GM21381 (cell line): ENCODE results near the gene FAM200C.

Experiments
- ATAC-seq: cut with Tn5 transposase; IDR thresholded peaks from one replicate; pipeline ENCODE4 v1.9.1; 2021; ENCODE audit warnings: mild to moderate bottlenecking, moderate library complexity; ENCODE audit not compliant: unreplicated experiment

The FAM200C gene

DNA sequence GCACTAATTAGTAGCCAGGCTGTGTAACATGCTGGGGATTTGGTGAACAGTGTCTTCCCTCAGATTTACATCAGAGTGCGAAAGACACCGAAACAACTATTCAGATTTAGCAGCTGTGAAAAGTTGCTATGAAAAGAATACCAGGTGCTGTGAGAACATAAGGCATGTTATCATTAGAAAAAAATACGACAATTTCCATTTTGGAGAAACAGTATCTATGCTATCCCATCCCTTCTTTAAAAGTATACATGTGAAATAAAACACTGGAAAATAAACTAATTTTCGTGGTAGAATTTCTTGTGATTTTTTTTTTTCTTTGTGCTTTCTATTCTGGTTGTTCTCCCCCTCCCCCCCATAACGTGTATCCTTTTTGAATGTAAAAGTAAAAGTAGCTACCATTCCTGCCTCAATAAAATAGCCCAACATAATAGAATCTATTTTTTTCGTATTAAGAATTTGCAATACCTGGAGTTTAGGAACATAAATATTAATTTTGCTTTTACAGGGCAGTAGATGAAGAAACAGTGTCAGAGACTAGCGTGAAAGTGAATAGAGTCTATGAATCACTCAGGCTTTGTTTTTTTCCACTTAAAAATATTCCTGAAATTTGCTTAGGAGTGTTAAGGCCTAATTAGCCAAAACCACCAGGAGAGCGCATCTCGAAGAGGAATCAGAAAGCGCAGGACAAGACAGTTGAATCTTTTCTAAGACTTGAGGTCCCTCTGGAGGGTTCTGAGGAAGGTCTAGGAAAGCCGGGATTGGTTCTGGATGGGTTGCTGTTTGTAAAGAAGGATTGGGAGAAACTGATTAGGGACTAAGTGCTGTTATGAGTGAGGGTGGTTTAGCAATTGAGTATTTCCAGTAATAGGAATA, 19.8 kb upstream of the FAM200C start:
- peak; percentile 31 for ATAC-seq

DNA sequence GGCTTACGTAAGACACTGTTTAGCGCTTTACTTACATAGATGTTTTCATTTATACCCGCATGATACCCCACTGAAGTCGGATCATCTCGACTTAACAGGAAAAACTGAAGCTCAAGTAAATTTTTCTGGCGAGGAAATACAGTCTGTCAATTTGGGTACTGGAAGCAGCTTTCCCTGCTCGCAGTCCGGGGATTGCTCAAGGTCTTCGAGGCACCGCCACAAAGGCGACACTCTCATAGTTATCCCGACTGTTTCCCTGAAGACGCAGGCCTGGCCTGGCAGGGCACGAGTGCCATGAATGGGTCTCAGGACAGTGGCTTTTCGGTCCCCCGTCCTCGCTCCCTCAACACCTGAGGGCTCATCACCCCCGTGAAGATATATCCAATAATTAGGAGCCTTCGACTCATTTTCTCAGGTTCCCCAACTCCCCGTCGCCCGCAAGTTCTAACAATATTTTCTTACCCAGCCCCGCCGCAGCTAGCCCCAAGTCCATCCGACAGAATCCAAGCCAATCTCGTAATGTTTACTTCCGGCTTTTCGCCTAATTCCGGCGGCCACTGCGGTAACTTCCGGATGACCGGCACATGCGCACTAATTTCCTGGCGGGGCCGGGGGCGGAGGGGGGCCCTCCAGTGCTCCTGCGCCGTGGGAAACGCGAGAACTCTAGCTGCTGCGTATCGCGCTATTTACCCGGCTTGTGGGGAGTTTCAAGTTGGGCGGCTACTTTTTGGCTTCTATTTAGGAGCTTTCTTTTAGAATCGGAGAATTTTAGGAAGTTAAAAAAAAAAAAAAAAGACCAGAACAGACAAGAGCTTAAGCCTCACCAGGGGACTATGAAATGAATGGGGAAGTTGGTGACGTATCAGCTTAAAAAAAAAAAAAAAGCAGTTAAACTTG, 19.0 kb upstream of the FAM200C start, which contains the start of gene SLU7:
SLU7 (minus strand) TSS at position 521 of the 897 bp plus-strand sequence. CDS start 3,787 bp downstream, outside the sequence.
- ATAC-seq, result peak; percentile 68

DNA sequence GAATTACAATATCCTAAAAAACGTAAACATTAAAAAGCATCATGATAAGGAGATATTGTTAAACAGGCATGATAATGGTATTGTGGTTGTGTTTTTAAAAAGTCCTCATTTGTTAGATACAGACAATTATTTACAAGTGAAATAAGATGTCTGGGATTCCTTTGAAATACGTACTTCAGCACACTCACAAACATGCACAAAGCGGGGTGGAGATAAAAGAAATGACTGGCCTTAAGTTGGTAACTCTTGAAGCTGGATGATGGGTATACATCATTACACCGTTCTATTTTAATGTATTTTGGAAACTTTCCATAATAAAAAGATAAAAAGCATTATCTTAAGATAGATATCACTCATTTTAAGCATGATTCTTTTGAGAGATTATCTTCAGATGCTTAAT, 1.0 kb downstream of the FAM200C start:
- ATAC-seq, result no peak

DNA sequence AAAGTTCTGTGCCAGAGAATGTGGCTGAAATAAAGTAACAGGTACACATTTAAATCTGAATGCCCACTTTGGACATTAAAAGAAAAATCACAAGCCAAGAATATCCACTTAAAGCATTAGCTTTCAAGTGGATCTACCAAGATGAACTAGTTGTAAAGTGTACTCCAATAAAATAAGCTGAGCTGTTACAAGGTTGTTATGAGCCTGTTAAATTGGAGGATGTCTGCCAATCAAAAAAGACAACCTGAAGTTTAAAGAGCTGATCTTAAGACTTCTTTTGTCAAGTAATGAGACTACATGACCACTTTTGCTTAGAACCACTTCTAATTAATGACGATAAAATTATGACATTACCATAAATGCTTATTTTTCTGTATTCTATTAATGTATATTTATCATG, 2.4 kb downstream of the FAM200C start:
- ATAC-seq, result no peak

DNA sequence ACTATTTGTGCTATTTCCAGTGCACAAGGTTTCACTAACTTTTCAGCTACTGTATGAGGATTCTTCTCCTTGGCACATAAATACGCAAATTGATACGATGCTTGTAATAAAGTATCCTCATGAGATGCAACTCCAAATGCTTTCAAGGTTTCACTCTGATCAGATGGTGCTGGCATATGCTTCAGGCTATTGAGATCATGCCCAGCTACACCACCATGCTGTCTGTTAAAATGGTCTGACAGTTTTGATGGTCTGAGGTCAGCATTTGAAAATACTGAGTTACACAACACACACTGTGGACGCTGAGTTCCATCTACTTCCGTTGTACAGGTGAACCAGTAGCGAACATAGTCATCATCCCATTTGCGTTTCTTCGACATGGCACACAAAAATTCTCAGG, 4.7 kb downstream of the FAM200C start:
- no peak for ATAC-seq

DNA sequence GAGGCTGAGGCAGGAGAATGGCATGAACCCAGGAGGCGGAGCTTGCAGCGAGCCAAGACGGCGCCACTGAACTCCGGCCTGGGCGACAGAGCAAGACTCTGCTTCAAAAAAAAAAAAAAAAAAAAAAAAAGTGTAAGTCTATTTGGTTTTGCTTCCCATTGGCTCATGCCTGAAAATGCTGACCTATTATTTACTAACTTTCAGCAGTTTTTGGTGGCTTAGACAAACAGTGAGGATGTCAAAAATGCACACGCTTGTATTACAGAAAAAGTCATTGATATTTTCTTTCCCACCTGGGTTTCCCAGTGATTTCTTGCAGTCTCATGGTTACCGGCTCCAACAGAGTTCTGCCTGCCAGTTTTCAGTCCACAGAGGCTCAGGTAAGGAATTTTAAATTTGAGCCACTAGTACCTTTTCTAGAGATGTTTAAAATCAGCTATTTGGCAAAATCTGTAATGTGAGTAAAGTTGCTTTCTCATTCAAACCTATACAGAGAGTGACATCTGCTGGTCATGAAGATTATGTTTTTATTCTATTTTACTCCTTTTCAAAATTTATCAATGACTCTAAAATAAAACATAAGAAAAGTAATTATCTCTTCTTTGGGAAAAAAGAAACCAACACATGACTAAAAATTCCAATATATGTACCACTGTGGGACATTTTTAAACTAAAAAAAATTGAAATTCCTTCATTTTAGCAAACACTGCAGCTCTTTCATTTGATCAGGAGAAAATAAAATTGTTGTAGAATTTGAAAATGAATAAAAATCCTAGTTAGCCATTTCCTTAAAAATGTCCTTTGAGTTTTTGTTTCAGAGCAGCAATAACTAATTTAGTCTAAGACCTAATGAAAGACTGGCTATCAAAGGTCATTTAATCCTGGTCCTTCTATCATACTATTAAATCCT, 8.8 kb downstream of the FAM200C start:
- ATAC-seq, result no peak

DNA sequence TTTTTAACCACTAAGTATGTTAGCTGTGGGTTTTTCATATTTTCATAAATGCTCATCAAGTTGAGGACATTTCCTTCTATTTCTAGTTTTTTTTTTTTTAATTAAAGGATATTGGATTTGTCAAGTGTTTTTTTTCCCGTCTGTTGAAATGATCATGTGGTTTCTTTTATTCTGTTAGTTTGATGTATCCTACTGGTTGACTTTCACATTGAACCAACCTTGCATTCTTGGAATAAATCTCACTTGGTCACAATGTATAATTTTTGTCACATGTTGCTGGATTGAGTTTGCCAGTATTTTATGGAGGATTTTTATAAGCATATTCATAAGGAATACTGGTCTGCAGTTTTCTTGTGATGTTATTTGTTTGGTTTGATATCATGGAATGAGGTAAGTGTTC, 12.4 kb downstream of the FAM200C start:
- ATAC-seq, result no peak

DNA sequence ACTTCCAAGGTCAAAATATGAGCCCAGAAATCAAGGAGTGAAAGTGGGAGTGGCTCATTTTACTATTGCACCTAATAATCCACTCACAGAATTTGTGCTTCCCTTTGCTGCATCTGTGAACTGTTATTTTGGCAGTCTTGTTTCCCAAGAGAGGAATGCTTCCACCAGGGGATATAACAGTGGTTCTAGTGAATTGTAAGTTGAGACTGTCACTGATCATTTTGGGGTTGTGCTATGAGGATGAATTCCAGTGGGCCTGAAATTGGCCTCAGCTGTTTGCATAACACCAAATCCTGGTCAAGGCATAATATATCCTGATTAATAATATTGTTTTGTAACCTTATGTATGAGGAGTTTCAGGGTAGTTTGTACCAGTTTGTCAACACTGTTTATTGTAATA, 14.4 kb downstream of the FAM200C start:
- ATAC-seq, result no peak

DNA sequence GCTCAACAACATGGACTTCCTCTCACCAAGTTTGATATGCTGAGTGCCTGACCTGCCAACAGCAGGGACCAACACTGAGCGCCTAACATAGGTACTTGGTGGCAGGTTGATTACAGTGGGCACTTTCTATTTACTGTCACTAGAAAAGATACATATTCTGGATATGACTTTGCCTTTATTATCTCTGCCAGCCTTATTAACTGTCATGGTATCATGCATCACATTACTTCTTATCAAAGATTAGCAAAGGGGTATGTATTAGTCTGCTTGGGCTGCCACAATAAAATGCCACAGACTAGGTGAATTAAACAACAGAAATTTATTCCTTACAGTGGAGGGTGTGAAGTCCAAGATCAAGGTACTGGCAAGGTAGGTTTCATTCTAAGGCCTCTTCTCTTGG, 15.2 kb downstream of the FAM200C start:
- no peak for ATAC-seq

DNA sequence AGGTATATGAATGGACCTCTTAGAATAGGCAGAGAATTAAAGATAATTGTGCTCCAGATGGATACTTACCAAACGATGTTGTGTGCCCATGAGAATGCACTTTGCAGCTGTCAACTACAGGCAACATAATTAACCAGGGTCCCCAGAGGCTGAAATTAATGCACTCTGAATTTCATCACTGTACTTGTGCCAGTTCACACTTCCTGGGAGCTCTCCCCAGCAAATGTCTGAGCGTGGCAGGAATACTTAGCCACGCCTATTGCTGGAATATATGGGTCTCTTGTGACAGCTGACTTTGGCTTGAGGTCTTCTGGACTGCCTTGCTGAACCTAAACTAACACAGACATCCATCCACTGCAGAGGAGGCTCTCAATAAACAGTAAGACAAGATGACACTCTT, 17.5 kb downstream of the FAM200C start:
- no peak for ATAC-seq

DNA sequence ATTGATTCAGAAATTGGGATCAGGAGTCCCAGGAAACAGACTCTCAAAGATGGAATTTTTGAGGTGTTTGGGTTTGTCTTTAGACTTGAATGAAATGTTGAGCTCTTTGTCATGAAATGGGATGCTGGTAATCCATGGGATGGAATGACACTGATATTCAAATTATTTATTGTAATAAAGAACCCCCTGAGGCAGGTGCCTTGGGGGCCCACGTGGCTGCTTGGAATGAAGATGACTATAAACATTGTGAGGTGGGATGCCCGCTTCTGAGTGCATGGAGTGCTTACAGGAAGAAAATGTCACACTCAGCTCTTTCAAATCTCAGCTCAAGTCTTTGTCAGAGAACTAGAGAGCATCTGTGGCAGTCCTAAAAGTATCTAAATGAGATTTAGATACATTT, 19.8 kb downstream of the FAM200C start:
- ATAC-seq, result no peak

DNA sequence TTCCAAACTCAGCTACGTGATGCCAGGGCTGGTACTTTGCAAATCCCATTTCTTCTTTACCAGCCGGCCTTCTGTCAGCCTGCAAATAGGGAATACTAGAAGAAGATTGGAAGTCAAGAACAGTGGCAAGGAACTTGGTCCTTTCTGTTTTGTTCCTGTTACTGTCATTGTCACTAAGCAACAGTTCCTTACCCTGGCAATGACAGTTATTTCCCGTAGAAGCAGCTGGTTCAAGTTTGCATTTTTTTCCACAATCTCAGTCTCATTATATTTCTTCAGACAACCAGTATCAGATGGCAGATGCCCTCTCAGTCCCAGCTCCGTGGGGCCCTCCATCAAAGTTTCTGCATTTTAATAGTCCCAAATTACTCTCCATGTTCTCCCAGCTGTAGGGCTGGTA, 20.3 kb downstream of the FAM200C start:
- ATAC-seq, result no peak

DNA sequence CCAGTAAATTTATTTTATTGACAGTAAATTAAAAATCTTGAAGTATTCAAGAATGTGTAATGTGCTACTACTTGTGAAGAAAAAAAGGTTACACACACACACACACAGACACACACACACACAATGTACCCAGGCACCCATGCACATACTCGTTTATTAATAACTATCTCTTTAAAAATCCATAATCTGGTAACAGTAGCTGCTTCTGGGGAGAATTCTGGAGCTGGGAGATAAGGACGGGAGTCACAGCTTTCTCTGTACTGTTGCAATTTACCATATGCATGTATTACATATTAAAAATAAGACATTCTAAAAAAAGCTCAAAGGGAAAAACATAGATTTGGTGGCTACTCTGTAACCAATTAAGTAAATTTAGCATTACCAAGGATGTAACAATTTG, 21.5 kb downstream of the FAM200C start:
- no peak for ATAC-seq

DNA sequence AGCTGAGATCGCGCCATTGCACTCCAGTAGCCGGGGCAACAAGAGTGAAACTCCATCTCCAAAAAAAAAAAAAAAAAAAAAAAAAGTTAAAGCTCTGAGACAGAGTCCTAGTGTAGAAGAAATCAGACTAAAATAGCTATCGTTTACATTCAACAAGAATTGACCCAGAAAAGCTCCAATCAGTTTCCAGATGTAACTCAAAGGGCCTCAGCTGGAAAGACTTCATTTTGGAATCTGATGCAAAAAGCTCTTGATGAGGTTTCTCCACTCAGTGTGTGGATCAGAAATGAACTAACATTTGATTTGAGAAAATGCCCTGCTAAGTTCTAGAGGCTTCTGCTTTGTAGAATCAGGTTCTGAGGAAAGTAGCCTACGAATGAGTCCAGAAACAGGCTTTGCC, 22.2 kb downstream of the FAM200C start:
- ATAC-seq, result no peak

DNA sequence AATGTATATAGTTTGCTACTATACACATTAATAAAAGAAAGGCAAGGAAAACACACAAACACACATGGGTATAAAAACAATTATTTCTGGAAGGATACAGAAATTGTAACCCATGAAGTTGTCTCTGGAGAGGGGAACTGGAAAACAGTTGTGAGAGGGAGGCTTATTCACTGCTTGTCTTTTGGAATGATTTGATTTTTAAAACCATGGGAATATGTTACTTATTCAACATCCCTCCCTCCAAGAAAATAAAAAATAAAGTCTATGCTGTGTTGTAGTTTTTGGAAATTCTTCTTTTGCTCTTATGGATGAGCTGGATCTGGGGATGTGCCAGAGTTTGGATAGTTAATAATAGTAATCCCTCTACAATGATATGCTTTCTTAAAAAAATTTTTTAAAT, 23.4 kb downstream of the FAM200C start:
- ATAC-seq, result no peak

DNA sequence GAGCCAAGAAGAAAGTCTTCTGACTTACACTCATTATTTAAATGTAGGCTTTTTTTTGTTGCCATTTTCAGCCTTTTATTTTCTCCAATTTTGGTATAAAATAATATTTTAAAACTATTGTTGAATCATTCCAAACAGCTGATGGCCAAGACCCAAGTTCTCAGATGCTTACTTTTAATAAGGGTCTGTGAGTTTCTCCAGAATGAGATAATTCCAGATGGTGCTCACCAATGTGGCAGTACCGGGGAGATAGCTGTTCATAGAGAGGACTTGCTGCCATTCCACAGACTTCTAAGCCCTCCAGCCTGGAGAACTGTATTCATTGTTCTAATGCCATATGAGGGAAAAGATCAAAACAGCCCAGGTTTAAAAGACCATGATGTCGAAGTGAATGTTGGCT, 24.2 kb downstream of the FAM200C start:
- ATAC-seq, result no peak

DNA sequence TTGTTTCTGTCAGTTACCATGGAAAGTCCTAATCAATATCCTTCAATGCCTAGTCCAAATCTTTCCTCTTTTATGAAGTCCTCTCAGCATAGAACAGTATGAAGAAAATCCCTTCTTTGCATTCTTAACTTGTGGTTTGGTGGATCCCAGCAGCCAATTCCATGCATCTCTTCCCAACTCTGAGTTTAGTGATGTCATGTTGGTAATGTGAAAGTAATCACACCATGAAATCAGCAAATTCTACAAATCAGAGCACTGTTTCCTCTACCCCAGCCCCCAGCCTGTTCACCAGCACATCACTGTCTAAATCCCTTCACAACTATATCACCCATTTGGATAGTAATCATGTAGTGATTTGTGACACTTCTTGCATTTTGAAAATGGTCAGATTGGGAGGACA, 24.7 kb downstream of the FAM200C start:
- ATAC-seq, result no peak

DNA sequence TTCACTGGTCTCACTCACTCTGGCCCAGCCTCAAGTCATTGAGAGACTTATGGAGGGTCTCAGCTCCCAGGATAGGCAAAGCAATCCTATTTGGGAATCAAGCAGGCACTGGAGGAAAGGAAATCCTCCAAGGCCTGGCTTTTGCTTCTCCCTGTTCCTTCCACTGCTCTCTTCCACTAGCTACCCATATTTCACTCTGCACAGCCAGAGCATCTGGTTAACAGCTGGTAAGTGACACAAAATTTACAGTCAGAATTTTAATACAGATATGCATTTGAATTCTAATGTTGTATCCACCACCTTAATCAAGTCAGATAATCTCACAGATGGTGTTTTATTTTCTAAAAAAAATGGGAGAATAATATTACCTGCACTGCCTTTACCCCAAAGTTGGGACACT, 28.6 kb downstream of the FAM200C start:
- ATAC-seq, result no peak

DNA sequence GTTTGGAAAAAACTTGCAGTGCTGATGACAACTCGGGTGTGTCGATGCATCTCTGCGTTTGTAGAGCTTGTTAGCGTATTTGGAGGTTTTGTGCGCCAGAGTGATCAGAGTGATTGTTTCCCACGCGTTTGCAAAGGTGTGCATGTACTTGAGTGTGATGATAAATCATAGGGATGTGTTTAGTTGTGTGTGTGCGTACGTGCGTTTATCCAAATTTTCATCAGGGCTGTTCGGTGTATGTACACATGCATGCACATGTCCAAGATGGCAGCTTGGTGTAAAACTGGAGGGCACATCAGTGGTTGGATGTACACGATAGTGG, 29.2 kb downstream of the FAM200C start:
- ATAC-seq, result no peak

DNA sequence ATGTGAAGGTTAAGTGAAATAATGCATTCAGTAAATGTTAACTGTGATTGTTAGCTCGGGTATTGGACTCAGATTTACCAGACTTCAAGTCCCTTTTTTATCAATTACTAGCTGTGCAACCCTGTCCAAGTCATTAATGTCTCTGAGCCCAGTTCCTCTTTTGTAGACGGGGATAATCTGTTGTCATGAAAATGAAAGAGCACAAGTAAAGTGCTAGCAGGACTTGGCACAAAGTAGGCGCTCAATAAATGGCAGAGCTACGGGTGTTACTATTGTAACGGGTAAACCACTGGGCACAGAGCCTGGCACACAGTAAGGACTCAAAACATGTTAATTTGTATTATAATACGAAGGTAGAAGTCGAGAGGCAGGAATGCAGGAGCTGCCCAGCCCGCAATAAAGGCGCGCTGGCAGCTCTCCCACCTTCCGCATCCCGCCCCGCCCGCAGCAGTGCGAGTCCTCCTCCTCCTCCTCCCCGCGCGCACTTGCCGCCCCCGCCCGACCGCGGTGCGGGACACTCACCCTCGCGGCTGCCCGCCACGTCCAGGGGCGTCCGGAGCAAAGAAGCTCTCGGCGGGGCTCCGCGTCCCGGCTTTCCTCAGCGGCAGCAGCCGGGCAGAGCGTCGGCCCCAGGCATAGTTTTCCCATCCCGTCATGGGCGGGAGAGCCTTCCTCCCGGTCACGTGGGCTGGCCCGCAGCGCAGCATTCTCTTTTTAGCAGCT, 29.7 kb downstream of the FAM200C start, which contains the start of gene C1QTNF2:
C1QTNF2 (minus strand) TSS at position 637 of the 723 bp plus-strand sequence. CDS start 15,615 bp downstream, outside the sequence.
- ATAC-seq, result no peak
